WERI-Rb-1 (cell line): Measurements from ENCODE around the gene RBPJ.

Source experiments
- DNase-seq: peaks from one replicate; pipeline ENCODE4 v3.0.0-alpha.2; 2020
- H3K27ac ChIP-seq: fragments of 250-450 bp; sonication (Bioruptor Pico); 2 replicates; pipeline ENCODE4 v1.5.1; 2020; ENCODE audit warnings: mild to moderate bottlenecking, moderate library complexity
- H3K27me3 ChIP-seq: fragments of 250-450 bp; sonication (Bioruptor Pico); 2 replicates; pipeline ENCODE4 v1.5.1; 2021; ENCODE audit warnings: mild to moderate bottlenecking, low read depth, moderate library complexity; ENCODE audit not compliant: insufficient read depth, severe bottlenecking
- H3K36me3 ChIP-seq: fragments of 250-450 bp; sonication (Bioruptor Pico); 2 replicates; pipeline ENCODE4 v1.5.1; 2020; ENCODE audit warnings: mild to moderate bottlenecking, moderate library complexity
- H3K4me3 ChIP-seq: 2 replicates; pipeline ENCODE4 v1.5.1; 2011; ENCODE audit warnings: low read depth, mild to moderate bottlenecking, control low read depth, low read length
- H3K9me3 ChIP-seq: fragments of 250-450 bp; sonication (Bioruptor Pico); 2 replicates; pipeline ENCODE4 v1.5.1; 2021; ENCODE audit warnings: mild to moderate bottlenecking, moderate library complexity; ENCODE audit not compliant: severe bottlenecking
- CTCF ChIP-seq: IDR thresholded peaks from 2 replicates; pipeline ENCODE4 v1.5.1; 2011; ENCODE audit warnings: low read depth, mild to moderate bottlenecking, control low read depth, inconsistent platforms, low read length

Gene RBPJ

DNA sequence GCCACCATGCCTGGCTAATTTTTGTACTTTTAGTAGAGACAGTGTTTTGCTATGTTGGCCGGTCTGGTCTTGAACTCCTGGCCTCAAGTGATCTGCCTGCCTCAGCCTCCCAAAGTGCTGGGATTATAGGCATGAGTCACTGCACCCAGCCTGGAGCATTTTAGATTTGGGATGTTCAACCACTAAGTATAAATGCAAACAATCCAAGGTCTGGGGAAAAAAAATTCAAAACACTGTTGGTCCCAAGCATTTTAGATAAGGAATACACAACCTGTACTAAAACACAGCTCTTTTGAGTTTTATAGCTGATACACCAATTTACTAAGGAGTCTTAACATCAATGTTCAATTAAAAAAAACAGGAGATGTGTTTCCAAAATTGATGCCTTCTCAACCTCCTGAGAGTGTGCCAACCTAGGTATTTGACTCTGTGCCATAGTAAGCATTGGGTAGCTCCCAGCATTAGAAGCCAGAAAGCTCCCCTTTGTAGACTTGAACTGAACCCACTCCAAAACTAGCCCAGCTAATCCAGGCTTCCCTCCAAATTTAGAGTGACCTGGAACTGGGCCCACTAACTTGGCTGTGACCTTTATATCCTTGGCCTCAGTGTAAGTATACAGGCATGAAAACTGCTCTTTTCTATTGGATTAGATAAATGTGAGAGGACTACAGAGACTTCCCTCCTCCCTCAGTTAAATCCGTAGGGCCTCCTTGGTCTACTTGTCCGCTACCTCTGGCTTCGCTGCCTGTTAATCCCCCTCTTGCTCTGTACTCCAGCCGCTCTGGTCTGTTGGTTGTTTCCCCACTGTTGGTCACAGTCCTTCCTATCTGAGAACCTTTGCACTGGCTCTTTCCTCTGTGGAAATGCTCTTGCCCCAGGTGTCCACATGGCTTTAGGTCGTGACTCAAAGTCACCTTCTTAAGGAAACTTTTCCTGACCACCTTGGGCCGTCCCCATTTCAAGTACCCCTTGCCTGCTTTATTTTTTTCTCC, 91.9 kb downstream of the RBPJ start:
- Histone ChIP-seq H3K4me3 (no peak overlapping the region), H3K36me3 (peaks cover 54% of the 10 kb centered on the region), H3K27ac (no peak overlapping the region), H3K9me3 (no peaks in the 10 kb centered on the region), H3K27me3 (no peaks in the 10 kb centered on the region)
- no peak for TF ChIP-seq CTCF
- peak; percentile 23 for DNase-seq

GRCh38 chr4:26413582-26413981, 92.8 kb downstream of the RBPJ start:
- H3K9me3 ChIP-seq: no peaks in the 10 kb centered on the region
- TF ChIP-seq CTCF: no peak
- no peaks in the 10 kb centered on the region for H3K27me3 ChIP-seq
- no peak overlapping the region for H3K27ac ChIP-seq
- no peak for DNase-seq
- H3K36me3 ChIP-seq: peaks cover 55% of the 10 kb centered on the region
- H3K4me3 ChIP-seq: no peak overlapping the region

DNA sequence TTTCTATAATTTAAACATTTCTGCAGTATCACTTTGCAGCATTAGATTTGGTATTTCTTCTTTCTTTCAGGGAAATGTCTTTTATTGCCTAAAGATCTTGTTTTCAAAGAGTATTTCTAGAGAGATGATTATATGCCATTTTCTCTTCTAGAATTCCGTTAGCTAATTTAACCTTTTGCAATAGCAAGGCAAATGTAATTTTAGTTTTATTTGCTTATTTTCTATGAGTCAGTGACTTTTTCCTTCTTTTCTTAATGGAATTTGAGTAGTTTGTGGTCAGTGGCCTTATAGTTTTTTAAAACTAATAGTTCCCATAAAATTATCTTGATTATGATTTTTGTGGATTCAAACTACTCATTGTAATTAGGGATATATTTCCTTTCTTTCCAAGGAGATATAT, 97.3 kb downstream of the RBPJ start:
- no peak for DNase-seq
- Histone ChIP-seq H3K4me3 (no peak overlapping the region), H3K27me3 (no peaks in the 10 kb centered on the region), H3K36me3 (peaks cover 68% of the 10 kb centered on the region), H3K9me3 (no peaks in the 10 kb centered on the region), H3K27ac (no peak overlapping the region)
- no peak for TF ChIP-seq CTCF

DNA sequence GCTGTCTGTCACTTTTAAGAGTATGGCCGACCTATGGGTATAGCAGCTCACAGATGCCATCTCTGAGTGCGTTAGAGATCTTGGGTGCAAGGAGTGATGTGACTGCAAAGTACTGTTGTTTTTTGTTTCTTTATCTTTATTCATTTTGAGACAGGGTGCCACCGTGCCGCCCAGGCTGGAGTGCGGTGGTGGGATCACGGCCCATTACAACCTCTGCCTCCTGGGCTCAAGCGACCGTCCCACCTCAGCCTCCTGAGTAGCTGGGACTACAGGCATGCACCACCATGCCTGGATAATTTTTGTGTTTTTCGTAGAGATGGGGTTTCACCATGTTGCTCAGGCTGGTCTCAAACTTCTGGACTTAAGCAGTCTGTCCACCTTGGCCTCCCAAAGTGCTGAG, 98.0 kb downstream of the RBPJ start:
- TF ChIP-seq CTCF: no peak
- H3K9me3 ChIP-seq: no peaks in the 10 kb centered on the region
- no peak overlapping the region for H3K27ac ChIP-seq
- no peaks in the 10 kb centered on the region for H3K27me3 ChIP-seq
- peaks cover 70% of the 10 kb centered on the region for H3K36me3 ChIP-seq
- no peak for DNase-seq
- H3K4me3 ChIP-seq: no peak overlapping the region

DNA sequence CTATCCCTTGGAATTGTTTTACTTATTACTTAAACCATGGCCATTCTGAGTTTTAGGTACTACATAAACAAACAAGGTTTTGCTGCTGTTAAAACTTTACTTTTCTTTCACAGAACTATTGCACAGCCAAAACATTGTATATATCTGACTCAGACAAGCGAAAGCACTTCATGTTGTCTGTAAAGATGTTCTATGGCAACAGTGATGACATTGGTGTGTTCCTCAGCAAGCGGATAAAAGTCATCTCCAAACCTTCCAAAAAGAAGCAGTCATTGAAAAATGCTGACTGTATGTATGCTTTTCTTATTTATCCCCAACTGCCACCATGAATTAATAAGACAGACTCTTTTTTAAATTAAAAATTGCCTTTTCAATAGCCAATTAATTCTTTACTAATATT, 99.6 kb downstream of the RBPJ start:
- no peak overlapping the region for H3K27ac ChIP-seq
- no peak for TF ChIP-seq CTCF
- no peak for DNase-seq

GRCh38 chr4:26420913-26421312, 100.1 kb downstream of the RBPJ start:
- no peaks in the 10 kb centered on the region for H3K9me3 ChIP-seq
- no peak for DNase-seq
- peaks cover 77% of the 10 kb centered on the region for H3K36me3 ChIP-seq
- H3K4me3 ChIP-seq: no peak overlapping the region
- TF ChIP-seq CTCF: no peak
- H3K27ac ChIP-seq: no peak overlapping the region
- no peaks in the 10 kb centered on the region for H3K27me3 ChIP-seq

More for the DNA sequence above, 99.6 kb downstream of the RBPJ start:
- Histone ChIP-seq H3K36me3 (peaks cover 78% of the 10 kb centered on the region), H3K4me3 (no peak overlapping the region), H3K27me3 (no peaks in the 10 kb centered on the region), H3K9me3 (no peaks in the 10 kb centered on the region)
